NOMO-1 treated with DMSO at 0.1 percent for 48 hours (cell line): ENCODE data around the gene MIOX.
A peak's percentile ranks its signal among the peaks of the same experiment; 100 is the strongest.

Experiments
- DNase-seq: peaks from one replicate; lab custom pipeline; 2025; ENCODE audit not compliant: unreplicated experiment; lab: John Stamatoyannopoulos, UW

The MIOX gene

GRCh38 chr22:50528682-50529415, 42.2 kb downstream of the MIOX start:
- DNase-seq, result no peak

- DNase-seq, result peak; percentile 47
Measured at GRCh38 chr22:50529416-50529896, 42.8 kb downstream of the MIOX start.

DNA sequence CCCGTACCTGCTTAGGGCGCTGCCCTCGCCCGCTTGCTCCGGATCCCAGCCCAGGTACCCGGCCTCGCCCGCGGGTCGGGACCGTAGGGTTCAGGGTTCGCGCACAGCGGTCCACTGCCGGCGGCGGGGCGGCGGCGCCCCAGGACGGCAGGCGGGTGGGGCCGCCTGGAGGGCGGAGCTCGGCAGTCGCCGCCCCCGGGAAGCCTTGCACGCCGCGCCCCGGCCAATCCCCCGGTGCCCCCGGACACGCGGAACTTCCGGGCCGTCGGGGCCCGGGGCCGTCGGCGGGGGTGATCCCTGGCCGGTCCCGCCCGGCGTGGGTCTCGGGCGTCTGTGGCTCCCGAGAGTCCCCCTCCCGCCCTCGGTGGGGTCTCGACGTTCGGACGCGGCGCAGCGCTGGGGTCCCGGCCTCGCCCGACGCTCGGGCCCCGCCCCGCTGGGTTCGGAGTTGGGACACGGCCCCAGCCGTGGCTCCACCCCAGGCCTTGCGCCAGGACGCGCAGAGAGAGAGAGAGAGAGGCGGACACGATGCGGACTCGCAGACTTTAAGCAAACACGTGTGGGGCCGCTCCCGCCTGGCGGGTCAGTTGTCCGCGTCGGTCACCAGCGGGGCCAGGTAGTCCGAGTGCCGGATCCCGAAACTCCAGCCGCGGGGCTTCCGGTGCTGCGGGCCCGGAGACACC, 43.4 kb downstream of the MIOX start, which contains the start of gene TYMP:
Gene TYMP, minus strand, starts transcription at position 116 of the 683 bp plus-strand sequence. CDS start 303 bp downstream, outside the sequence.
- DNase-seq, result peak; percentile 87

GRCh38 chr22:50530580-50530876, 43.9 kb downstream of the MIOX start:
- DNase-seq, result peak; percentile 55

DNA sequence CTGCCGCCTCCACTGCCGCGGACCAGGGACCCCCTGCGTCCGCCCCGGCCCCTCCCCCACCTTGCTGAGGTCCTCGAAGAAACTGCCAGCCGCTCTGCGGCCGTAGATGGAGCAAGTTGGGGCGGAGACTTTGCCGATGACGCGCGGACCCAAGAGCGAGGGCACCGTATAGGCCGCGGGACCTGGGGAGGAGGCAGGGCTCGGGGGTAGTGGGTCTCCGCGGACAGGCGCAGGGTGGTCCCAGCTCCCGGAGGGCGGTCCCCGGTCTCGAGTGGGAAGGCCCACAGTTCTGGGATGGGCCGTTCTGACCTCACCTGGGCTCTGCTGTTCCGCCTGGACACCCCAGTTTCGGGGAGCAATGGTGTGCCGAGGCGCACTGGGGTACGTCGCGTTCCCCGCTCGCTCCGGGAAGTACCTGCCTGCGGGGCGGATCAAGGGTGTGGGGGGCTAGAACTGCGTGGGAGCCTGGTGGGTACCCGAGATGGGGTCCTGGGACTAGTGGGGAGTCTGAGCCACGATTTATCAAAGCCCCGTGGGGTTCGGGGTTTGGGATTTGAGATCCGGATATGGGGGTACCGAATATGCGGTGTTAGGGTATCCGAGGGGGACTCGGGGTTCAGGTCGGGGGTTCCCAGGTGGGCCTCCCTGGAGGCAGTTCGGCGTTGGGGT, 44.4 kb downstream of the MIOX start:
- peak; percentile 90 for DNase-seq

DNA sequence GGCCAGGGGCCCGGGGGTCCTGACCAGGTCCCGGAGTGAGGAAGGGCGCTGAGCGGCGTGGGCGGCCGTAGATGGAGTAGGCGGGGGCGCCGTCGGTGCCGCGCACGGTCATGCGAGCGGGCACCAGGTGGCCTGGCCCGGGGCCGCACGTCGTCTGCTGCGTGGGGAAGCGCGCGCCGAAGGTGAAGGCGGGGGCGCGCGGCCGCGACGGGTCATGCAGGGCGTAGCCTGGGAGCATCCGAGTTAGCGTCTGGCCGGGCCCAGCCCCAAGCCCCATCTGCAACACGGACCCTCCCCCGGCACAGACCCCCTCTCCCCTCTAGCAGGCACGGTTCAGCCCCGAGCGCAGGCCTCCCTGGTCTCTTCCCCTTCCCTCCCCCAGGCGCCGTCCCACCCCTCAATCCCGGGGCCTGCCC, 44.9 kb downstream of the MIOX start:
- peak; percentile 73 for DNase-seq

DNA sequence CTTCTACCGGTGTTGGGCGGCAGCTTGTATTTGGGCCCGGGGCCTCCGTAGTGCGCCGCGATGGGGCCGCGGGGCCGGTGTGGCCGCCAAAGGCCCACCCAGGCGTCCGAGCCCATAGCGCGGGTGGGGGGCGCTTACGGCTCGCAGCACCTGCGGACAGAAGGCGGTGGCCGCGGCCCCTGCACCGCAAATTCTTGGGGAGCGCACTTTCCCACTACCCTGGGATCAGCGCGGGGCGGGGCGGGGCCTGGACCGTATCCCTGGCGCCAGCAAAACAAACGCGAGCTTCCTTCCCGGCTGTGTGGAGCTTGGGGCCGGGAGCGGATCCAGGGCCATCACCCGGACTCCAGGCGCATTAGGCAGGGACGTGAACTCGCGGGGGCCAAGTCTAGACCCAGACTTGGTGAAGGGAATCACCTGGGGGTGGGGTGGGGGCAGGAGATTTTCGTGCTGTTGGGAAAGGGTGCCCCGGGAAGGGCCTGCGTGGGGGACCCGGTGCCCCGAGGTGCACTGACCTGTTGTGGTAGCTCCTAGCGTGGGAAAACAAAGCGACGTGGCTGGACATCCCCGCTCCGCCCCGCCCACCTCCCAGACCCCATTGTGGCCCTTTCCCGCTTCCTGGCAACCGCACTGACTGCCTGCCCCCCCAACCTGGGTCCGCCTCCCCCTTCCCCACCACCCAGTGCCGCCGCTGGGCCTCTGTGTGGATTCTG, 45.5 kb downstream of the MIOX start:
- DNase-seq, result no peak

GRCh38 chr22:50532824-50533796, 46.5 kb downstream of the MIOX start:
- DNase-seq, result no peak

GRCh38 chr22:50533856-50534711, 47.4 kb downstream of the MIOX start:
- DNase-seq, result peak; percentile 65

GRCh38 chr22:50535113-50535512, 48.5 kb downstream of the MIOX start:
- no peak for DNase-seq

GRCh38 chr22:50536226-50536625, 49.6 kb downstream of the MIOX start:
- DNase-seq, result no peak

- no peak for DNase-seq
Measured at GRCh38 chr22:50537765-50538164, 51.1 kb downstream of the MIOX start.
